Calu3 (cell line): Measurements from ENCODE around the gene ARHGEF3. TPM values are rescaled to one million over a fixed set of nuclear protein-coding genes. Genes with fewer than 3 reads are reported as not detected.

Source experiments
- BruUV-seq: library from RNA; stranded (reverse); fragments of 400-500 nt; replicated peaks from 2 replicates; lab custom pipeline; 2021; lab: Mats Ljungman, UMichigan
- CTCF ChIA-PET: fragments of 300-600 bp; sonication (Branson Sonifier 250); formaldehyde crosslinking; loops from one replicate; lab custom pipeline; 2022; ENCODE audit warnings: antibody characterized with exemption; lab: Charles Lee
- DNase-seq: peaks from one replicate; pipeline ENCODE4 v3.0.0; 2022
- H3K27ac Mint-ChIP-seq: one replicate; pipeline ENCODE4 v1.8.0; 2022; ENCODE audit warnings: mixed read lengths; ENCODE audit not compliant: unreplicated experiment
- H3K27me3 Mint-ChIP-seq: one replicate; pipeline ENCODE4 v1.8.0; 2022; ENCODE audit warnings: mixed read lengths; ENCODE audit not compliant: unreplicated experiment
- H3K36me3 Mint-ChIP-seq: one replicate; pipeline ENCODE4 v1.8.0; 2022; ENCODE audit warnings: mild to moderate bottlenecking, moderate library complexity, mixed read lengths; ENCODE audit not compliant: insufficient read depth, unreplicated experiment
- H3K4me1 Mint-ChIP-seq: one replicate; pipeline ENCODE4 v1.8.0; 2022; ENCODE audit warnings: mild to moderate bottlenecking, low read depth, mixed read lengths; ENCODE audit not compliant: unreplicated experiment
- H3K4me3 Mint-ChIP-seq: one replicate; pipeline ENCODE4 v1.8.0; 2022; ENCODE audit warnings: mild to moderate bottlenecking, low read depth, moderate library complexity, mixed read lengths; ENCODE audit not compliant: unreplicated experiment
- H3K9me3 Mint-ChIP-seq: one replicate; pipeline ENCODE4 v1.8.0; 2022; ENCODE audit warnings: low read depth, mixed read lengths; ENCODE audit not compliant: unreplicated experiment
- CTCF ChIP-seq: fragments of 200-600 bp; IDR thresholded peaks from one replicate; pipeline ENCODE4 v1.8.0; 2022; ENCODE audit warnings: antibody characterized with exemption; ENCODE audit not compliant: unreplicated experiment
- intact Hi-C: fragments of 100-400 bp; cut with micrococcal nuclease; formaldehyde crosslinking; loops from one replicate; pipeline ENCODE4 v1.10.0; 2022; ENCODE audit not compliant: unreplicated experiment
- total RNA-seq: library from RNA; stranded (reverse); gene quantifications from 2 replicates; pipeline ENCODE4 v1.2.3, GENCODE V29; 2022

Gene ARHGEF3
- total RNA-seq, 1 experiment from 2014 or later: 21.8 TPM

- H3K9me3 Mint-ChIP-seq: no peaks in the 10 kb centered on the region
- no peak overlapping the region for H3K4me3 Mint-ChIP-seq
- H3K36me3 Mint-ChIP-seq: no peaks in the 10 kb centered on the region
- H3K27me3 Mint-ChIP-seq: no peaks in the 10 kb centered on the region
- no peak for DNase-seq
- H3K4me1 Mint-ChIP-seq: peaks cover 6% of the 10 kb centered on the region
- H3K27ac Mint-ChIP-seq: no peak overlapping the region
- intact Hi-C loops: loop anchor here (10.0 kb wide), 1 partner anchor 360 kb away; the partner anchor contains the start of gene SPATA12
- TF ChIP-seq CTCF: no peak
- no TSS peak for BruUV-seq
- CTCF ChIA-PET: interaction anchor here (0.8 to 3.7 kb wide), 3 partner anchors 95 to 284 kb away, joined by 3 to 43 read pairs (median 36); partner anchors contain the start of gene ARHGEF3
These were observed 97.0 kb downstream of the ARHGEF3 start for GRCh38 chr3:56704706-56705105.

- intact Hi-C loops: loop anchor here (1.0 to 10.0 kb wide), 3 partner anchors 100 to 362 kb away; partner anchors contain the start of gene SPATA12
- Mint-ChIP-seq H3K27ac (no peak overlapping the region), H3K9me3 (no peaks in the 10 kb centered on the region), H3K27me3 (no peaks in the 10 kb centered on the region), H3K4me1 (peaks cover 6% of the 10 kb centered on the region), H3K4me3 (no peak overlapping the region), H3K36me3 (no peaks in the 10 kb centered on the region)
- CTCF ChIA-PET: interaction anchor here (0.6 to 3.7 kb wide), 8 partner anchors 21 to 1409 kb away, joined by 3 to 43 read pairs (median 8); partner anchors contain the start of gene ARHGEF3
- BruUV-seq: no TSS peak
- TF ChIP-seq CTCF: peak; percentile 47
- peak; percentile 46 for DNase-seq
These were observed 99.0 kb downstream of the ARHGEF3 start for GRCh38 chr3:56702490-56703315.

- intact Hi-C loops: loop anchor here (10.0 kb wide), 1 partner anchor 365 kb away; the partner anchor contains the start of gene SPATA12
- Mint-ChIP-seq H3K36me3 (no peaks in the 10 kb centered on the region), H3K9me3 (no peaks in the 10 kb centered on the region), H3K27me3 (no peaks in the 10 kb centered on the region), H3K27ac (no peak overlapping the region), H3K4me3 (no peak overlapping the region), H3K4me1 (peaks cover 6% of the 10 kb centered on the region)
- DNase-seq: no peak
- no peak for TF ChIP-seq CTCF
- no TSS peak for BruUV-seq
- CTCF ChIA-PET: interaction anchor here (0.6 kb wide), 1 partner anchor 11 kb away, joined by 4 read pairs; no protein-coding TSS in a partner anchor
These were observed 101.6 kb downstream of the ARHGEF3 start for GRCh38 chr3:56700151-56700550.

- intact Hi-C loops: no loop called here
- Mint-ChIP-seq H3K27me3 (no peaks in the 10 kb centered on the region), H3K4me1 (peaks cover 4% of the 10 kb centered on the region), H3K27ac (no peak overlapping the region), H3K4me3 (no peak overlapping the region), H3K36me3 (no peaks in the 10 kb centered on the region), H3K9me3 (no peaks in the 10 kb centered on the region)
- no peak for TF ChIP-seq CTCF
- BruUV-seq: no TSS peak
- no peak for DNase-seq
- CTCF ChIA-PET: no interaction called here
These were observed 106.7 kb downstream of the ARHGEF3 start for GRCh38 chr3:56694867-56695683.
